Mammary epithelial cell (primary cell): ENCODE data around the gene TIE1.

ENCODE experiments used
- EZH2 ChIP-seq: IDR thresholded peaks from 2 replicates; pipeline ENCODE4 v1.6.1; 2012; ENCODE audit warnings: low read length, inconsistent platforms, borderline replicate concordance
- TF ChIP-seq, protein P1 (sequence below), 2 donors: IDR thresholded peaks in 1 of 2; conservative IDR thresholded peaks in 1 of 2; 2 replicates each; pipeline ENCODE4 v1.5.1; 2011 to 2012; ENCODE audit warnings: inconsistent platforms in 2 of 2, low read length in 2 of 2, mild to moderate bottlenecking in 2 of 2, control low read depth in 1 of 2, low read depth in 1 of 2; ENCODE audit not compliant: insufficient read depth in 1 of 2; ENCODE audit errors: extremely low read depth in 1 of 2

DNA sequence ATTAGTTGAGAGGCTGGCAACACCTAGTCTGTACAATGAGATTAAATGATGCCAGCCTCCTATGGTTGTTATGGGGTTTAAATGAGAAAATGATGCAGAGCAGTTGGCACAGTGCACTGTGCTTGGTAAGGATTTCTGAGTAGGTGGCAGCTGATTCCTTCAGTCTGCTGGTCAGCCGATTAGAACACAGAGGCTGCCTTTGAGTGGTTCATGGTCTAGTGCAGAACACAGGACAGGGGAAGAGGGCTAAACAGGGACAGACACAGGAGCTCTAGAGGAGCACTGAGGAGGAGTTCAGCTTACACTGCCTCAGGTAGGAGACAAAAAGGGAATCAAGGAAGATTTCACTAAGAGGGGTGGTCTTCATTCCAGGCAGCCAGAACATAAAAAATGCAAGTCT, 1.4 kb downstream of the TIE1 start:
- TF ChIP-seq, protein P1, sequence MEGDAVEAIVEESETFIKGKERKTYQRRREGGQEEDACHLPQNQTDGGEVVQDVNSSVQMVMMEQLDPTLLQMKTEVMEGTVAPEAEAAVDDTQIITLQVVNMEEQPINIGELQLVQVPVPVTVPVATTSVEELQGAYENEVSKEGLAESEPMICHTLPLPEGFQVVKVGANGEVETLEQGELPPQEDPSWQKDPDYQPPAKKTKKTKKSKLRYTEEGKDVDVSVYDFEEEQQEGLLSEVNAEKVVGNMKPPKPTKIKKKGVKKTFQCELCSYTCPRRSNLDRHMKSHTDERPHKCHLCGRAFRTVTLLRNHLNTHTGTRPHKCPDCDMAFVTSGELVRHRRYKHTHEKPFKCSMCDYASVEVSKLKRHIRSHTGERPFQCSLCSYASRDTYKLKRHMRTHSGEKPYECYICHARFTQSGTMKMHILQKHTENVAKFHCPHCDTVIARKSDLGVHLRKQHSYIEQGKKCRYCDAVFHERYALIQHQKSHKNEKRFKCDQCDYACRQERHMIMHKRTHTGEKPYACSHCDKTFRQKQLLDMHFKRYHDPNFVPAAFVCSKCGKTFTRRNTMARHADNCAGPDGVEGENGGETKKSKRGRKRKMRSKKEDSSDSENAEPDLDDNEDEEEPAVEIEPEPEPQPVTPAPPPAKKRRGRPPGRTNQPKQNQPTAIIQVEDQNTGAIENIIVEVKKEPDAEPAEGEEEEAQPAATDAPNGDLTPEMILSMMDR (conservative IDR thresholded peaks at IDR 0.05 in 1 of 2, IDR thresholded peaks at IDR 0.05 in 1 of 2; ENCODE audit: extremely low read depth in 1 of 2, insufficient read depth in 1 of 2, low read depth in 1 of 2, low read length in 2 of 2), result no peak
- TF ChIP-seq EZH2, result no peak
